Stomach (tissue), 4 donors: ENCODE results near the gene GRAMD4.

ENCODE experiments used
- CTCF ChIP-seq, 7 experiments: fragments of 450-650 bp in 4 of 7; fragments of 200-600 bp in 3 of 7; sonication (generic) in 3 of 7; IDR thresholded peaks; one replicate each; pipeline ENCODE4 v1.5.1; 2016 to 2019; ENCODE audit warnings: antibody characterized with exemption in 7 of 7, control low read depth in 2 of 7, mild to moderate bottlenecking in 1 of 7
- EP300 ChIP-seq: sonication (generic); formaldehyde crosslinking; IDR thresholded peaks from one replicate; pipeline ENCODE4 v1.6.1; 2017; ENCODE audit warnings: antibody characterized with exemption
- POLR2AphosphoS5 ChIP-seq, 3 donors: sonication (generic); formaldehyde crosslinking; IDR thresholded peaks; one replicate each; pipeline ENCODE4 v1.6.1; 2016; ENCODE audit warnings: antibody characterized with exemption in 3 of 3

- TF ChIP-seq CTCF (IDR thresholded peaks at IDR 0.05) (no peak), EP300 (no peak), POLR2AphosphoS5 (IDR thresholded peaks at IDR 0.05) (no peak)
Measured at GRCh38 chr22:46581538-46582244, 38.5 kb upstream of the GRAMD4 start.
